Lower leg skin (tissue), 4 donors: ENCODE results near the gene CD34. TPM values are rescaled to one million over a fixed set of nuclear protein-coding genes. Genes with fewer than 3 reads are reported as not detected.
"Not testable (repeated sequence)": the region's sequence is repeated elsewhere in the genome, so short reads cannot be mapped to it uniquely, and the experiment has no call there.

Source experiments
- DNase-seq, 2 donors: peaks; one replicate each; pipeline ENCODE4 v3.0.0-alpha.2; 2019; ENCODE audit warnings: low spot score in 2 of 2
- H3K4me3 ChIP-seq: fragments of 200-600 bp; sonication (generic); 2 replicates; pipeline ENCODE4 v1.5.1; 2017; ENCODE audit warnings: mild to moderate bottlenecking, low read depth; ENCODE audit not compliant: poor library complexity, severe bottlenecking
- CTCF ChIP-seq, 3 donors: fragments of 450-650 bp; IDR thresholded peaks; one replicate each; pipeline ENCODE4 v1.5.1; 2016; ENCODE audit warnings: antibody characterized with exemption in 3 of 3, mild to moderate bottlenecking in 3 of 3, moderate library complexity in 2 of 3
- POLR2A ChIP-seq, 2 donors: fragments of 450-650 bp; IDR thresholded peaks; one replicate each; pipeline ENCODE4 v1.6.1; 2016 to 2017; ENCODE audit warnings: antibody characterized with exemption in 2 of 2, mild to moderate bottlenecking in 1 of 2, moderate library complexity in 1 of 2
- WGBS, 2 donors: methylation state at CpG; one replicate each; pipeline ENCODE4 v1.1.5; 2018; 5-methylcytosine and 5-hydroxymethylcytosine counted together
- intact Hi-C: fragments of 100-400 bp; cut with DNase I; formaldehyde crosslinking; loops from one replicate; pipeline ENCODE4 v1.15.0; 2023; ENCODE audit warnings: low total_unique reads
- total RNA-seq, 4 donors: library from RNA; depleted of rRNA; stranded (reverse); fragments of >200 nt; gene quantifications; one replicate each; pipeline ENCODE4 v1.1.0, GENCODE V29; 2016

Gene CD34
- total RNA-seq, 4 donors from 2014 or later: 8.5 to 45.5 (median 26.0) TPM

GRCh38 chr1:207938016-207938415 is 27.1 kb upstream of the CD34 start:
- 64 to 73% methylated on average over 10 of the region's 10 CpGs for WGBS, 2 donors
- no peak for DNase-seq
- H3K4me3 ChIP-seq: no peak overlapping the region
- intact Hi-C loops: no loop called here
- TF ChIP-seq POLR2A (IDR thresholded peaks at IDR 0.05) (no peak), CTCF (IDR thresholded peaks at IDR 0.05) (no peak)

- H3K4me3 ChIP-seq: no peak overlapping the region
- no peak for TF ChIP-seq CTCF (IDR thresholded peaks at IDR 0.05)
- TF ChIP-seq POLR2A (IDR thresholded peaks at IDR 0.05): no peak
- DNase-seq: no peak
- WGBS, 2 donors: 70 to 78% methylated on average over 3 of the region's 3 CpGs
- intact Hi-C loops: no loop called here
Measured at GRCh38 chr1:207937204-207937603, 26.3 kb upstream of the CD34 start.

- no peak for TF ChIP-seq POLR2A (IDR thresholded peaks at IDR 0.05)
- no peak for TF ChIP-seq CTCF (IDR thresholded peaks at IDR 0.05)
- no peak for DNase-seq
- 76 to 94% methylated on average over 1 of the region's 1 CpG for WGBS, 2 donors
- intact Hi-C loops: no loop called here
- H3K4me3 ChIP-seq: no peak overlapping the region
Measured at GRCh38 chr1:207935166-207935583, 24.2 kb upstream of the CD34 start.

GRCh38 chr1:207933205-207933800 is 22.4 kb upstream of the CD34 start:
- intact Hi-C loops: no loop called here
- no peak for TF ChIP-seq POLR2A (IDR thresholded peaks at IDR 0.05)
- TF ChIP-seq CTCF (IDR thresholded peaks at IDR 0.05): no peak
- 75 to 79% methylated on average over 4 of the region's 4 CpGs for WGBS, 2 donors
- DNase-seq: no peak
- no peak overlapping the region for H3K4me3 ChIP-seq

GRCh38 chr1:207926984-207927383 is 16.1 kb upstream of the CD34 start:
- WGBS, 2 donors: 72 to 83% methylated on average over 1 of the region's 1 CpG
- no peak overlapping the region for H3K4me3 ChIP-seq
- DNase-seq: no peak
- TF ChIP-seq POLR2A (IDR thresholded peaks at IDR 0.05) (no peak), CTCF (IDR thresholded peaks at IDR 0.05) (no peak)
- intact Hi-C loops: no loop called here

- DNase-seq, intact Hi-C loops, H3K4me3 ChIP-seq: not testable (repeated sequence)
- WGBS, 2 donors: 94 to 98% methylated on average over 3 of the region's 3 CpGs
Measured at GRCh38 chr1:207925969-207926368, 15.0 kb upstream of the CD34 start.
